ENCODE data around the gene UVRAG.

Gene UVRAG

DNA sequence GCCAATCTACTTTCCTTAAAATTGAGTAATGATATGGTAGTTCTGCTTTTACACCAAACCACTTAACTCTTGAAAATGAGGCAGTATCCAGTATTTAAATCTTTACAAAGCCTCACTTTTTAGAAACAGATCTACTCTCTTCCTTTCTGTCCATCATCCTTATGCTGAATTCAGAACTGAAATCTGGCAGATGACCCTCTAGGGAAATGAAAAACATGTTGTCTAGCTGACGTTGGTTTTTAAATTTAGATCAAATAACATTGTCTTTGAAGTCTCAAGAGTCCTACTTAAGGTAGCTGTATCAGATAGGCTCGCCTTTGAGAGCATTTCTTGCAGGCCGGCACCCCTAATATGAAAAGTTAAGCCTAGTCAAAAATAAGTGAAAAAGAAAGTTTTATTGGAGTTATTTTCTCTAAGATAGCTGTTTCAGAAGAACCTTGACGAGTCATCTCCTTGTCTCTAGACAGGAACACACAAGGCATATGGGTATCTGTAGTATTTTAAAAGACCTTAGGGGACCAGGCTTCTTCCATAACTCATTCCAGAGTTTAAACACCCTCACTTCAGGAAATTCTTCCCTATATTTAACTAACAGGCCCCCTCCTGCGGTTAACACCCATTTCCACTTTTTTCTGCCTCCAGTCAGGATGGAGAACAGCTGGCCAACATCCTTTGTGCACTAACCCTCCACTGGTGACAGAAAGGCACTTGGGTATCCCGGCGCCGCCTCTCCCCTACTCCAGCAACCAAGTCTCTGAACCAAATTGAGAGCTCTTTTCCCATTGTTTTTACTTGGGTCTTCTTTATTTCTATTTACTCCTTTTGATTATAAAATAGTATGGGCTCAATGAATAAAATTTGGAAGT is 310.1 kb downstream of the UVRAG start:
- TF ChIP-seq GABPA (IDR thresholded peaks at IDR 0.05; ENCODE audit: low read depth) (no peak), SPI1 (IDR thresholded peaks at IDR 0.05; ENCODE audit: borderline replicate concordance, low read depth) (no peak), POLR2AphosphoS5 (IDR thresholded peaks at IDR 0.05; ENCODE audit: low read depth) (no peak)
- TF ChIP-seq, protein P1, sequence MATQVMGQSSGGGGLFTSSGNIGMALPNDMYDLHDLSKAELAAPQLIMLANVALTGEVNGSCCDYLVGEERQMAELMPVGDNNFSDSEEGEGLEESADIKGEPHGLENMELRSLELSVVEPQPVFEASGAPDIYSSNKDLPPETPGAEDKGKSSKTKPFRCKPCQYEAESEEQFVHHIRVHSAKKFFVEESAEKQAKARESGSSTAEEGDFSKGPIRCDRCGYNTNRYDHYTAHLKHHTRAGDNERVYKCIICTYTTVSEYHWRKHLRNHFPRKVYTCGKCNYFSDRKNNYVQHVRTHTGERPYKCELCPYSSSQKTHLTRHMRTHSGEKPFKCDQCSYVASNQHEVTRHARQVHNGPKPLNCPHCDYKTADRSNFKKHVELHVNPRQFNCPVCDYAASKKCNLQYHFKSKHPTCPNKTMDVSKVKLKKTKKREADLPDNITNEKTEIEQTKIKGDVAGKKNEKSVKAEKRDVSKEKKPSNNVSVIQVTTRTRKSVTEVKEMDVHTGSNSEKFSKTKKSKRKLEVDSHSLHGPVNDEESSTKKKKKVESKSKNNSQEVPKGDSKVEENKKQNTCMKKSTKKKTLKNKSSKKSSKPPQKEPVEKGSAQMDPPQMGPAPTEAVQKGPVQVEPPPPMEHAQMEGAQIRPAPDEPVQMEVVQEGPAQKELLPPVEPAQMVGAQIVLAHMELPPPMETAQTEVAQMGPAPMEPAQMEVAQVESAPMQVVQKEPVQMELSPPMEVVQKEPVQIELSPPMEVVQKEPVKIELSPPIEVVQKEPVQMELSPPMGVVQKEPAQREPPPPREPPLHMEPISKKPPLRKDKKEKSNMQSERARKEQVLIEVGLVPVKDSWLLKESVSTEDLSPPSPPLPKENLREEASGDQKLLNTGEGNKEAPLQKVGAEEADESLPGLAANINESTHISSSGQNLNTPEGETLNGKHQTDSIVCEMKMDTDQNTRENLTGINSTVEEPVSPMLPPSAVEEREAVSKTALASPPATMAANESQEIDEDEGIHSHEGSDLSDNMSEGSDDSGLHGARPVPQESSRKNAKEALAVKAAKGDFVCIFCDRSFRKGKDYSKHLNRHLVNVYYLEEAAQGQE (IDR thresholded peaks at IDR 0.05; ENCODE audit: insufficient replicate concordance, low read depth), result no peak
- TF ChIP-seq, protein P2, sequence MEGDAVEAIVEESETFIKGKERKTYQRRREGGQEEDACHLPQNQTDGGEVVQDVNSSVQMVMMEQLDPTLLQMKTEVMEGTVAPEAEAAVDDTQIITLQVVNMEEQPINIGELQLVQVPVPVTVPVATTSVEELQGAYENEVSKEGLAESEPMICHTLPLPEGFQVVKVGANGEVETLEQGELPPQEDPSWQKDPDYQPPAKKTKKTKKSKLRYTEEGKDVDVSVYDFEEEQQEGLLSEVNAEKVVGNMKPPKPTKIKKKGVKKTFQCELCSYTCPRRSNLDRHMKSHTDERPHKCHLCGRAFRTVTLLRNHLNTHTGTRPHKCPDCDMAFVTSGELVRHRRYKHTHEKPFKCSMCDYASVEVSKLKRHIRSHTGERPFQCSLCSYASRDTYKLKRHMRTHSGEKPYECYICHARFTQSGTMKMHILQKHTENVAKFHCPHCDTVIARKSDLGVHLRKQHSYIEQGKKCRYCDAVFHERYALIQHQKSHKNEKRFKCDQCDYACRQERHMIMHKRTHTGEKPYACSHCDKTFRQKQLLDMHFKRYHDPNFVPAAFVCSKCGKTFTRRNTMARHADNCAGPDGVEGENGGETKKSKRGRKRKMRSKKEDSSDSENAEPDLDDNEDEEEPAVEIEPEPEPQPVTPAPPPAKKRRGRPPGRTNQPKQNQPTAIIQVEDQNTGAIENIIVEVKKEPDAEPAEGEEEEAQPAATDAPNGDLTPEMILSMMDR (IDR thresholded peaks at IDR 0.05; ENCODE audit: insufficient read depth, low read length), result no peak
- no peak for DNase-seq (ENCODE audit: low read depth in 1 of 2, low spot score in 1 of 2)
- Histone ChIP-seq H3K27me3 (ENCODE audit: insufficient read depth, poor library complexity, severe bottlenecking) (no peaks in the 10 kb centered on the region), H3K27ac (replicated peaks) (no peak overlapping the region), H3K4me3 (replicated peaks; ENCODE audit: insufficient read depth, low read length) (no peak overlapping the region)

DNA sequence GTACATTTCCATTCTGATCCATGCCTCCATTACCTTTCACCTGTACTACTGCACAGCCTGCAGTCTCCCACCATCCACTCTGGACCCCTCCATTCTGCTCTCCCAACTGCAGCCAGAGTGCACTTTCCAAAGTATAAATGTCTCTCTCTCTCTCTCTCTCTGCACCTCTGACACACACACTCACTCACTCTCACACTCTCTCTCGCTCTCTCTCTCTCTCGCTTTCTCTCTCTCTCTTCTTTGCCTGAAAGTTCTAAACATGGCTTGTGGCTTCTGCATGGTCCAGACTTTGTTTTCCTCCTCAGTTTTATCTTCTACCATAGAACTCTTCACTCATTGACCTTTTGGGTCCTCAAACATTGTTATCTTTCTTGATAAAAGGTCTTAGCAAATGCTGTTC is 314.7 kb downstream of the UVRAG start:
- no peak overlapping the region for H3K27ac ChIP-seq (replicated peaks)
- TF ChIP-seq, protein P1 (IDR thresholded peaks at IDR 0.05; ENCODE audit: insufficient replicate concordance, low read depth), result no peak
- TF ChIP-seq, protein P2 (IDR thresholded peaks at IDR 0.05; ENCODE audit: insufficient read depth, low read length), result no peak
- TF ChIP-seq POLR2AphosphoS5 (IDR thresholded peaks at IDR 0.05; ENCODE audit: low read depth) (no peak), SPI1 (IDR thresholded peaks at IDR 0.05; ENCODE audit: borderline replicate concordance, low read depth) (no peak), GABPA (IDR thresholded peaks at IDR 0.05; ENCODE audit: low read depth) (no peak)
- no peak for DNase-seq (ENCODE audit: low read depth in 1 of 2, low spot score in 1 of 2)
- no peak overlapping the region for H3K4me3 ChIP-seq (replicated peaks; ENCODE audit: insufficient read depth, low read length)
- H3K27me3 ChIP-seq (ENCODE audit: insufficient read depth, poor library complexity, severe bottlenecking), result no peaks in the 10 kb centered on the region

DNA sequence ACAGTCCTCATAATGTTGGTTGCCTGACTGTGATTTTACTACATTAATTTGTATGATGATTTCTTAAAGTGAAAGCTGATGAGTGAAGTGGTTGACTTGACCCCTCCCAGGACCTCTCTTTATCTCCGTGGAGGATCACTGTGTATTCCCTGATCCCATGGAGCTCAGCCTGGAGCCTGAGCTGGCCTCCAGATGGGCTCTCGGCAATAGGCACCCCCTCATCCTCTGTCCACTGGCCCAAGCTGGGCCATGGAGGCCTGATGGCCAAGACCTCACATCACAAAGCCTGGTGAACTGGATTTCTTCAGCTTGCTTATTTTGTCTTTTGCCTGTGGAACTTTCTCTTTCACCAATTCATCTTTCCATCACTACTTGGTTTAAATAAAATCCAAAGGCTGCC is 316.1 kb downstream of the UVRAG start:
- Histone ChIP-seq H3K4me3 (replicated peaks; ENCODE audit: insufficient read depth, low read length) (no peak overlapping the region), H3K27ac (replicated peaks) (no peak overlapping the region), H3K27me3 (ENCODE audit: insufficient read depth, poor library complexity, severe bottlenecking) (no peaks in the 10 kb centered on the region)
- DNase-seq (ENCODE audit: low read depth in 1 of 2, low spot score in 1 of 2), result no peak
- TF ChIP-seq, protein P2 (IDR thresholded peaks at IDR 0.05; ENCODE audit: insufficient read depth, low read length), result no peak
- TF ChIP-seq, protein P1 (IDR thresholded peaks at IDR 0.05; ENCODE audit: insufficient replicate concordance, low read depth), result no peak
- TF ChIP-seq SPI1 (IDR thresholded peaks at IDR 0.05; ENCODE audit: borderline replicate concordance, low read depth) (no peak), GABPA (IDR thresholded peaks at IDR 0.05; ENCODE audit: low read depth) (no peak), POLR2AphosphoS5 (IDR thresholded peaks at IDR 0.05; ENCODE audit: low read depth) (no peak)

Measured in HL-60 (cell line).